ENCODE data around the gene DIS3L2.
"Not testable (repeated sequence)": the region's sequence is repeated elsewhere in the genome, so short reads cannot be mapped to it uniquely, and the experiment has no call there.

Gene DIS3L2

GRCh38 chr2:232332940-232333259 is 371.4 kb downstream of the DIS3L2 start:
- DNase-seq (ENCODE audit: extremely low read depth, low read depth): no peak
- TF ChIP-seq, protein P1, sequence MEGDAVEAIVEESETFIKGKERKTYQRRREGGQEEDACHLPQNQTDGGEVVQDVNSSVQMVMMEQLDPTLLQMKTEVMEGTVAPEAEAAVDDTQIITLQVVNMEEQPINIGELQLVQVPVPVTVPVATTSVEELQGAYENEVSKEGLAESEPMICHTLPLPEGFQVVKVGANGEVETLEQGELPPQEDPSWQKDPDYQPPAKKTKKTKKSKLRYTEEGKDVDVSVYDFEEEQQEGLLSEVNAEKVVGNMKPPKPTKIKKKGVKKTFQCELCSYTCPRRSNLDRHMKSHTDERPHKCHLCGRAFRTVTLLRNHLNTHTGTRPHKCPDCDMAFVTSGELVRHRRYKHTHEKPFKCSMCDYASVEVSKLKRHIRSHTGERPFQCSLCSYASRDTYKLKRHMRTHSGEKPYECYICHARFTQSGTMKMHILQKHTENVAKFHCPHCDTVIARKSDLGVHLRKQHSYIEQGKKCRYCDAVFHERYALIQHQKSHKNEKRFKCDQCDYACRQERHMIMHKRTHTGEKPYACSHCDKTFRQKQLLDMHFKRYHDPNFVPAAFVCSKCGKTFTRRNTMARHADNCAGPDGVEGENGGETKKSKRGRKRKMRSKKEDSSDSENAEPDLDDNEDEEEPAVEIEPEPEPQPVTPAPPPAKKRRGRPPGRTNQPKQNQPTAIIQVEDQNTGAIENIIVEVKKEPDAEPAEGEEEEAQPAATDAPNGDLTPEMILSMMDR (IDR thresholded peaks at IDR 0.05; ENCODE audit: low read depth, low read length): no peak

DNA sequence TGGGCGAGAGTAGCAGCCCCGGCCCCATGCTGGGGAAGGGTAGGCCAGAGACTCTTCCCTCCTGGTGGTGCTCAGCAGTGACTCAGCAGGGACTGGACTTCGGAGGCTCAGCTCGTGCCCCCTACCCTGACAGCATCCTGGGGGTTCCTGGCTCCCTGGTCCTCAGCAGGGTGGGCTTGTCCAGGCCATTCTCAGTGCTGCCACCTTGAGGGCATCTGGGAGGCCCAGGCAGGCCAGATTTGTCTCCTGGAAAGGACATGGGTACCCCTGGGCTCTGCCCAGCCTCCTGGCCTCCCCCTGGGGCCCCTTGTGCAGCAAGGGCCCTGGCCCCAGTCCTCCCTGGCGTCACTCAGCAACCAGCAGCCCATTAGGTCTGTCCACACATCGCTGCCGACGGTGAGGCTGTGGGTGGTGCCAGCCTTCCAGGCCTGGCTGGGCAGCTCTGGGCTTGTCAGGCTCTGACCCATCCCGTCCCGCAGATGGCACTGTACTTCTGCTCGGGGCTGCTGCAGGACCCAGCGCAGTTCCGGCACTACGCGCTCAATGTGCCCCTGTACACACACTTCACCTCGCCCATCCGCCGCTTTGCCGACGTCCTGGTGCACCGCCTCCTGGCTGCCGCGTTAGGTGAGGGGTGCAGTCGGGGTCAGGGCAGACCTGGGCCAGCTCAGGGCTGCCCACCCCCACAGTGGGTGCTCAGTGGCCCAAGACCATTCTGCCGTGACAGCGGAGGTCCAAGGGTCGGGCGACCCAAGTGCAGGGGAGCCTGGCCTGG is 372.0 kb downstream of the DIS3L2 start:
- DNase-seq (ENCODE audit: extremely low read depth, low read depth): no peak

DNA sequence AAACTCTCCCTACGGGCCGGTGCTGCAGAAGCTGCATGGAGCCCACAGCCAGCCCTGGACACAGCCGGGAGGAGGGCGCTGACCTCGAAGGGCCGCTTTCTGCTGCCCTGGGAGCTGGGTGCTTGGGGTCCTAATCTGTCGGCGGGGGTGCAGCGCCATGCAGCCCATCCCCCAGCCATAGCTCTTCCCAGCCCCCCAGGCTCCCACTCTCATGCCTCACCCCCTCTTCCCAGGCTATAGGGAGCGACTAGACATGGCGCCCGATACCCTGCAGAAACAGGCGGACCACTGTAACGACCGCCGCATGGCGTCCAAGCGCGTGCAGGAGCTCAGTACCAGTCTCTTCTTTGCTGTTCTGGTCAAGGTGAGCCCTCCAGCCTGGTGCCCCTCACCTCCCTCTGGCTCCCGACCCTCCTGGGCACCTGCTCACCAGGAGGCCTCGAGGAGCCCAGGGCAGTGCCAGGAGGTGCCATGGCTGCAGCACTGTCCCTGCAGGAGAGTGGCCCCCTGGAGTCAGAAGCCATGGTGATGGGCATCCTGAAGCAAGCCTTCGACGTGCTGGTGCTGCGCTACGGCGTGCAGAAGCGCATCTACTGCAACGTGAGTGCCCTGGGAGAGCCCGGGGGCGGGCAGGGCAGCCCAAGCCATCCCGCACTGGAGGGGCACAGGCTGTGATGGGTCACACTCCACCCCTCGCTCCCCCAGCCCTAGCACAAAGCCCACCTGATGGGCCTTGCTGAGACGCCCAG is 372.8 kb downstream of the DIS3L2 start:
- DNase-seq (ENCODE audit: extremely low read depth, low read depth): not testable (repeated sequence)

More for the DNA sequence above, 372.0 kb downstream of the DIS3L2 start:
- TF ChIP-seq, protein P1 (IDR thresholded peaks at IDR 0.05; ENCODE audit: low read depth, low read length): peak; percentile 36

DNA sequence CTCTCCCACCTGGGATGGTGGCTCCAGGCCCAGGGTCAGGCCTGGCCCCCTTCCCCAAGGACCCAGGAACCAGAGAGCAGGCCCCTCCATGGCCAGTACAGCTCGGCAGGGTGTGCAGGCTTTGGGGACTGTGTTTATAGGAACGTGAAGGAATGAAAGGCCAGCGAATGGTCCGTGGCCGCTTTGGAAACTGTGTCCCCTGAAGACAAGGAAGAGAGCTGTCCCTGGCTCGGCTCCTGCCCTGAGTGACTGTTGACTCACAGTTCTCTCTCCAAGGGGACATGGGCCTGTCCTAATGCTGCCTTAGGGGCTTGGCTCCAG is 373.3 kb downstream of the DIS3L2 start:
- not testable (repeated sequence) for DNase-seq (ENCODE audit: extremely low read depth, low read depth)

GRCh38 chr2:232335206-232335858 is 373.8 kb downstream of the DIS3L2 start:
- TF ChIP-seq, protein P1 (IDR thresholded peaks at IDR 0.05; ENCODE audit: low read depth, low read length): peak; percentile 28
- DNase-seq (ENCODE audit: extremely low read depth, low read depth): not testable (repeated sequence)

DNA sequence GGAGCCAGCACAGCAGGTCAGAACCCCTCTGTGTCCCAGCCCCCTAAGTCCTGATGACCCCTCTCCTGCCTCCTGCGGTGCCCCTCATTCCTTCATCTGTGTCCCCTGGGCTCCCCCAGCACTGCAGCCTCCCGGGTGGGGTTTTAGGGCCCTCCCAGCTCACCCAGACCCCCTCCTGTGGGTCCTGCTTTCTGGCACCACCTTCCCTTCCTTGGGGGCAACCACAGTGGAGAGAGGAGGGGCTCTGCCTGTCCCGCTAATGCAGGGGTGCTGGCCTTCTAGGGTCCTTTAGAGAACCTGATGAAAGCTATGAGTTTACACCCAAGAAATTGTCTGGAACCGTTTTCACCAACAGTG is 374.3 kb downstream of the DIS3L2 start:
- TF ChIP-seq, protein P1 (IDR thresholded peaks at IDR 0.05; ENCODE audit: low read depth, low read length): no peak
- no peak for DNase-seq (ENCODE audit: extremely low read depth, low read depth)

DNA sequence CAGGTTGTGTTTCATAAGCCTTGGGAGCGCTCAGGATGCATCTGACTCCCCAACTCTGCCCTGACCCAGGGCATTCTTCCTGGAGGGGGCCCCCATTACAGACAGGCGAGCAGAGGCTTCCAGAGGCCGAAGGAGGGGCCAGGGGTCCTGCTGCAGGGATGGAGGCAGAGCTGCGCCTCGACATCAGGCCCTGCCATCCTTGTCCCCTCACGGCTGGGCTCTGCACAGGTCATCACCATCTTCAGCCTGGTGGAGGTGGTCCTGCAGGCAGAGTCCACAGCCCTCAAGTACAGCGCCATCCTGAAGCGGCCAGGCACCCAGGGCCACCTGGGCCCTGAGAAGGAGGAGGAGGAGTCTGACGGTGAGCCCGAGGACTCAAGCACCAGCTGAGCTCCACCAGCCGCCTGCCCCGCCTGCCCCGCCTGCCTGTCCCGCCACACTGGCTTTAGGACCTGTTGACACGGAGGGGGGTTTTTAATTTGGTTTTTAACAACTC is 374.8 kb downstream of the DIS3L2 start:
- TF ChIP-seq, protein P1 (IDR thresholded peaks at IDR 0.05; ENCODE audit: low read depth, low read length): no peak
- no peak for DNase-seq (ENCODE audit: extremely low read depth, low read depth)

DNA sequence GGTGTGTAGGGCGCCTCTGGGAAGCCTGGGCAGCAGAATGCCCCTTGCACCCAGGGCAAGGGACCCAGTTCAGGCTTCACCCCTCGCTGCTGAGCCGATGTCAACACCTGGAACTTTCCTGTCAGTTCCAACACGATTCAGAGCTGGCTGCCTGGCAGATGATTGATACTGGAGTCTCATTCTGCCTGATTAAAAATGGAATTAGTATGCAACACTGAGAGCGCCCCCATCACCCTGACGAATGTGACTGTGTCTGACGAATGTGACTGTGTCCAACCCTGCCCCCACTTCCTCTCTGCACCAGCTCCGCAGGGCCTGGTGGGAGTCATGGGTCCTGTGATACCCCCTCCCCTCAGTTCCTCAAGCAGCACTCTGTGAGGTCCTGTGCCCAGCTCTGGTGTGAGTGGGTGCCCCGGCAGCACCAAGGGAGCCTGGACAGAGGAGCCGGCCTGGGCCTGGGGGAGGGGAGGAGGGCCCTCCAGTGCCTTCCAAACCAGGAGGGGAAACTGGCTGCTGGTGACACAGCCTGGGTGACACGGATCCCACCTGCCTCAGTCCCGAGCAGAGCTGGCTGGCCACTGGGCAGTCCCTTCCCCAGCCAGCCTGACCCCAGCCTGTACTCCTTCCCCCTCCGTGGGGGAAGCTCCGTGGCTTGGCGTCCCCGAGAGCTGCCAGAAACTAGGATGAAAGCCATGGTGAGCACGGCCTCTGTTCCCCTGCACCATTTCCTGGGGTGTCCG is 375.6 kb downstream of the DIS3L2 start:
- TF ChIP-seq, protein P1 (IDR thresholded peaks at IDR 0.05; ENCODE audit: low read depth, low read length): no peak
- DNase-seq (ENCODE audit: extremely low read depth, low read depth): no peak

- not testable (repeated sequence) for DNase-seq (ENCODE audit: extremely low read depth, low read depth)
Observed at GRCh38 chr2:232338094-232338758, 376.7 kb downstream of the DIS3L2 start.

Measured in AG09319 (cell line).